SK-N-SH treated with all-trans-retinoic acid at 6 μM for 48 hours (cell line): ENCODE data around the gene REPS2.

Source experiments
- ARNTL ChIP-seq: fragments of 450-650 bp; formaldehyde crosslinking; IDR thresholded peaks from 2 replicates; pipeline ENCODE4 v1.5.0; 2020; ENCODE audit warnings: low read depth, mild to moderate bottlenecking, moderate library complexity, borderline replicate concordance
- CREB5 ChIP-seq: fragments of 250-450 bp; sonication (Bioruptor Pico); IDR thresholded peaks from 2 replicates; pipeline ENCODE4 v1.5.1; 2020; ENCODE audit warnings: low read depth, mild to moderate bottlenecking, moderate library complexity
- CSDC2 ChIP-seq: fragments of 250-450 bp; sonication (Bioruptor Pico); IDR thresholded peaks from 2 replicates; pipeline ENCODE4 v1.5.0; 2020; ENCODE audit warnings: mild to moderate bottlenecking, moderate library complexity
- ESRRG ChIP-seq: fragments of 250-450 bp; sonication (Bioruptor Pico); IDR thresholded peaks from 2 replicates; pipeline ENCODE4 v1.6.1; 2021; ENCODE audit warnings: mild to moderate bottlenecking
- PPARA ChIP-seq: fragments of 250-450 bp; sonication (Bioruptor Pico); IDR thresholded peaks from 2 replicates; pipeline ENCODE4 v1.5.0; 2020; ENCODE audit warnings: mild to moderate bottlenecking, borderline replicate concordance
- RARB ChIP-seq: fragments of 250-450 bp; sonication (Bioruptor Pico); IDR thresholded peaks from 2 replicates; pipeline ENCODE4 v1.8.0; 2021; ENCODE audit warnings: mild to moderate bottlenecking, moderate library complexity
- TCF4 ChIP-seq: fragments of 250-450 bp; sonication (Bioruptor Pico); IDR thresholded peaks from 2 replicates; pipeline ENCODE4 v1.8.0; 2021; ENCODE audit warnings: mild to moderate bottlenecking, moderate library complexity, borderline replicate concordance
- ZFP3 ChIP-seq: fragments of 250-450 bp; sonication (Bioruptor Pico); IDR thresholded peaks from 2 replicates; pipeline ENCODE4 v1.5.0; 2020; ENCODE audit warnings: mild to moderate bottlenecking, moderate library complexity
- ZFP30 ChIP-seq: fragments of 450-650 bp; formaldehyde crosslinking; IDR thresholded peaks from 2 replicates; pipeline ENCODE4 v1.5.0; 2022; ENCODE audit warnings: mild to moderate bottlenecking, moderate library complexity
- ZNF70 ChIP-seq: fragments of 450-650 bp; formaldehyde crosslinking; IDR thresholded peaks from 2 replicates; pipeline ENCODE4 v1.5.0; 2020; ENCODE audit warnings: mild to moderate bottlenecking, moderate library complexity
- TF ChIP-seq, protein P1 (sequence below): fragments of 250-450 bp; sonication (Bioruptor Pico); IDR thresholded peaks from 2 replicates; pipeline ENCODE4 v1.8.0; 2020; ENCODE audit warnings: mild to moderate bottlenecking, moderate library complexity, borderline replicate concordance

DNA sequence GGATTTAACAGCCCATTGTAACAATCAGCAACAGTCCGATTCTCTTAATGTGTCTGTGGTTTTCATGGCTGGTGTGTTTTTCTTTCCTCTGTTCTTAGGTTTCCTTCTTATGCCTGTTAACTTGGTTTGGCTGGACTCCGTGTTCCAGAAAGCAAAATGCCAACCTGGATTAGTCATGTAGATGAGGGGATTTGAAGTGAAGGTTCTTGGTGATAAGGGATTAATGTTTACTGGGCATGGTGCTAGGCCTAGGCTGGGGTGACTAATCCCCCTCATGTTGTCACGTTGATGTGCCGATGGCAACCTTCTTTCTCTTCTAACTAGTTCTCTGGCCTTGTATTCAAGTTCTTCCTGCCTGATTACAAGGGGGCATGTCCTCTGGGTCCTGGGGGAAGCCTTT lies 85.9 kb downstream of the REPS2 start:
- TF ChIP-seq CREB5 = no peak
- no peak for TF ChIP-seq ZNF70 (CRISPR knock-in tag)
- no peak for TF ChIP-seq ZFP30 (CRISPR knock-in tag)
- TF ChIP-seq, protein P1, sequence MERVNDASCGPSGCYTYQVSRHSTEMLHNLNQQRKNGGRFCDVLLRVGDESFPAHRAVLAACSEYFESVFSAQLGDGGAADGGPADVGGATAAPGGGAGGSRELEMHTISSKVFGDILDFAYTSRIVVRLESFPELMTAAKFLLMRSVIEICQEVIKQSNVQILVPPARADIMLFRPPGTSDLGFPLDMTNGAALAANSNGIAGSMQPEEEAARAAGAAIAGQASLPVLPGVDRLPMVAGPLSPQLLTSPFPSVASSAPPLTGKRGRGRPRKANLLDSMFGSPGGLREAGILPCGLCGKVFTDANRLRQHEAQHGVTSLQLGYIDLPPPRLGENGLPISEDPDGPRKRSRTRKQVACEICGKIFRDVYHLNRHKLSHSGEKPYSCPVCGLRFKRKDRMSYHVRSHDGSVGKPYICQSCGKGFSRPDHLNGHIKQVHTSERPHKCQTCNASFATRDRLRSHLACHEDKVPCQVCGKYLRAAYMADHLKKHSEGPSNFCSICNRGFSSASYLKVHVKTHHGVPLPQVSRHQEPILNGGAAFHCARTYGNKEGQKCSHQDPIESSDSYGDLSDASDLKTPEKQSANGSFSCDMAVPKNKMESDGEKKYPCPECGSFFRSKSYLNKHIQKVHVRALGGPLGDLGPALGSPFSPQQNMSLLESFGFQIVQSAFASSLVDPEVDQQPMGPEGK (CRISPR knock-in tag) = no peak
- TF ChIP-seq ZFP3 (CRISPR knock-in tag) = no peak
- no peak for TF ChIP-seq RARB (CRISPR knock-in tag)
- TF ChIP-seq CSDC2 = no peak
- no peak for TF ChIP-seq PPARA (CRISPR knock-in tag)
- no peak for TF ChIP-seq ESRRG (CRISPR knock-in tag)
- no peak for TF ChIP-seq TCF4
- TF ChIP-seq ARNTL = no peak
